GM21529 (cell line): ENCODE results near the gene CAPN9.

Source experiments
- ATAC-seq: cut with Tn5 transposase; IDR thresholded peaks from one replicate; pipeline ENCODE4 v1.9.1; 2021; ENCODE audit not compliant: unreplicated experiment

Gene CAPN9

DNA sequence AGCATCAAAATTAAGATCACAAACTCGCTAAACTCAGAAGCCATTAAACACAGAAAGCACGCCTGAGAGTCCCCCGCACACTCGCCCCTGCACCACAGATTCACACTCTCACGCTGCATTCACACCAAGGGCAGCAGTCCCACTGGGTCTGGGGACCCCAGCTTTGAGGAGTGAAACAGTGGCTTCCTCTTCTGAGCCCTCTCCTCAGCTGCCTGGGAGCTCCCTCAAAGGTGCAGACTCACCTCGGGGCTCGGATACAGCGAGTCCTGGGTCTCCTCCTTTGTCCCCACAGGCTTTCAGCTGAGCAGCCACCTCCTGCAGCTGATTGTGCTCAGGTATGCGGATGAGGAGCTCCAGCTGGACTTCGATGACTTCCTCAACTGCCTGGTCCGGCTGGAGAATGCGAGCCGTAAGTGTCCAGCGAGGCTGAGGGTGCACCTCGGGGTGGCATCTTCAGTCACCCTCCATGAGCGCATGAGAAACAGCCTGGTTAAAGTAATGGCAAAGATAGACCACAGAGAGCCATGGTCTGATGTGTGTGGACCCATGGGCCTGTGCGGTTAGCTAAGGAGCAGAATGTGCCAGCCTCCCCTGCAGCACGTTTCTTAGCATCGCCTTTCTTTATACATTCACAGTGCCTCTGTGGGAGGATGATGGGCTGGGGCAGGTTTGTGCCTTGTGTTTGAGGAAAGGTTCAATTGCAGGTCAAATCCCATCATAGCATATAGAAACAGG is 47.9 kb downstream of the CAPN9 start:
- ATAC-seq: no peak

DNA sequence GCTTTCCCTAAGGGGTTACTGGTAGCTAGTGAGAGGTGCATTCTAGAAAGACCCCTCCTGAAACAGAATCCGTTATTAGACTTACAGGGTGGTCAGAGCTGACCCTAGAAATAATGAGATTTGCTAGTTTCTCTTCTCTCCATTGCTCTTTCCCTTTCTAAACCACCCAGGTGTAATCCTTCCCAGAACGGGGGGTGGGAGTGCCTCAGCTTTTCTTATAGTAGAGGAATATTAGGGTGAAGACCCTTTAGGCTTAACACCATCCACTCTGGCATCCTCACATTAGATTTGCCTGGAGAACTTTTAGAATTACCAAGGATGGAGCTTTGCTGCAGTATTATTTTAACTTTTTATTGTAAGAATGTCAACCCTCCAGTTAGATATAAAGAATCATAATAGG is 49.4 kb downstream of the CAPN9 start:
- ATAC-seq: no peak

GRCh38 chr1:230797376-230797920 is 50.3 kb downstream of the CAPN9 start:
- ATAC-seq: no peak

DNA sequence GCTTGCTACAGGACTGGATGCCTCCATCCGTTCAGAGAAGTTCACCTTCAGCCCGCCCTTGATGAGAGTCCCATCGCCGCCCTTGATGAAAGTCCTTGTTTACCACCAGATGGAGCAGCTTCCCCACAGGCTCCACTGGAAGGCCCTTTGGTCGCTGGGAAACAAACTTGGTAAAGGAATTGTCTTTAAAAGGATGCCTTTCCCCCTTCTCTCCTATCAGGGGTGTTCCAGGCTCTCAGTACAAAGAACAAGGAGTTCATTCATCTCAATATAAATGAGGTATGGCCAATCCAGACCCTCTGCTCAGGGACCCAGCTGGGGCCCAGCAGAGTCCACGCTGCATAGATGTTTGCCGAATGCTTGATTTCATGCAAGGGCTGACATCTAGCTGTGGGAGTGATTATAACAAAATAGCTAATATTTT is 50.8 kb downstream of the CAPN9 start:
- ATAC-seq: no peak

- no peak for ATAC-seq
These were observed 51.3 kb downstream of the CAPN9 start for GRCh38 chr1:230798491-230798890.

GRCh38 chr1:230800891-230801840 is 54.0 kb downstream of the CAPN9 start:
- ATAC-seq: no peak

DNA sequence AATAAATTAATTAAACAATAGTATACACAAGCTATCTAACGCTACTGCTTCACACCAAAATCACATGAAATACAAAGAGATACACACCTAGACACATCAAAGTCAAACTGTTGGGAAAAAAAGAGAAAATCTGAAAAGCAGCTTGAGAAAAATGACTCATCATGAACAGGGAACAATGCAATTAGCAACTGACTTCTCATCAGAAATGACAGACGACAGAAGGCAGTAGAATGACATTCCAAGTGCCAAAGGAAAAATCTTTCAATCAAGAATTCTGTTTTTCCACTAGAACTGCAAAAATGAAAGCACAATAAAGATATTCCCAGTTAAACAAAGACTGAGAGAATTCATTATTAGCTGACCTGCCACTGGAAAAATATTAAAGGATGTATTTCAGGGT is 57.2 kb downstream of the CAPN9 start:
- ATAC-seq: no peak

- ATAC-seq: no peak
These were observed 59.4 kb downstream of the CAPN9 start for GRCh38 chr1:230806552-230806951.

- ATAC-seq: no peak
These were observed 59.8 kb downstream of the CAPN9 start for GRCh38 chr1:230807029-230807428.

DNA sequence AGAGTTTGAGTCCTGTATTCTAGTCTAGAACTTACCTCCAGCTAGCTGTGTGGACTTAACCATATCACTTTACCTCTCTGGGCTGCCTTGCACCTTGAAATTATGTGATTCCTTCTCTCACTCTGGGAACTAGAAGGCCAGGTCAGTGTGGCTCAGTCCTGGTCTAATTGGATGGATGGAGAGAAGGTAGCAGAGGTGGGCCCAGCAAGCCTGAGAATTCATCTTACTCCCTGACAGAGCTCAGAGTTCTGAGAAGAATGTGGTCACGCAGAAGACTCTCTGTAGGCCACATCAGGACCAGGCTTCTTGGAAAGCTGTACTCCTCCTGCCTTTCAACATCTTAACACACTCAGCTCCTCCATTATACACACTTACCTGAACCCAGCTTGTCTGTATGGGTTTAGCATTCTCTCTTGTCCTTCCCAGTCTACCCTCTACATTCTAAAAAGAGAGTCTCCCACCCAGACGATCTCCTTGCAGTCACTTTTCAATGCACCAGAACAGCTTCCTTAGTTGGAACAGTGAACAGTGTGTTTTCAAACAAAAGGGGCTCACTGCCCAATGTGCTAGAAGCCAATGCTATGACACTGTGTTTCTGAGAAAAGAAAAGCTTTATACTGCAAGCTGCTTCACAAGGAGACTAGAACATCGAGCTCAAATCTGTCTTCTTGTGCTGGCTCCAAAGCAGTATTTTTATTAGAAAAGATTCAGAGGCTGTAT is 60.5 kb downstream of the CAPN9 start:
- ATAC-seq: no peak

- no peak for ATAC-seq
These were observed 61.2 kb downstream of the CAPN9 start for GRCh38 chr1:230808281-230808872.

- no peak for ATAC-seq
These were observed 62.2 kb downstream of the CAPN9 start for GRCh38 chr1:230809256-230809990.

DNA sequence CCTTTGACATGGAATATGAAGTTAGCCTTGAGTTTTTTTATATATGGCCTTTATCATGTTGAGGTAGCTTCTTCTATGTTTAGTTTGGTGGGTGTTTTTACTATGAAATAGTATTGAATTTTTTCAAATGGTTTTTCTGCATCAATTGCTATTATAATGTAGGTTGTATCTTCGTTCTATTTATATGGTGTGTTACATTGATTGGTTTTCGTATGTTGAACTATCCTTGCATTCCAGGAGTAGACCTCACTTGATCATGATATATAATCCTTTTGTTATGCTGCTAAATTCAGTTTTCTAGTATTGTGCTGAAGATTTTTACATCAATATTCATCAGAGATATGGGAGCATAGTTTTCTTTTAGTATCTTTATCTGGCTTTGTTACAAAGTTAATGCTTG is 65.4 kb downstream of the CAPN9 start:
- no peak for ATAC-seq

DNA sequence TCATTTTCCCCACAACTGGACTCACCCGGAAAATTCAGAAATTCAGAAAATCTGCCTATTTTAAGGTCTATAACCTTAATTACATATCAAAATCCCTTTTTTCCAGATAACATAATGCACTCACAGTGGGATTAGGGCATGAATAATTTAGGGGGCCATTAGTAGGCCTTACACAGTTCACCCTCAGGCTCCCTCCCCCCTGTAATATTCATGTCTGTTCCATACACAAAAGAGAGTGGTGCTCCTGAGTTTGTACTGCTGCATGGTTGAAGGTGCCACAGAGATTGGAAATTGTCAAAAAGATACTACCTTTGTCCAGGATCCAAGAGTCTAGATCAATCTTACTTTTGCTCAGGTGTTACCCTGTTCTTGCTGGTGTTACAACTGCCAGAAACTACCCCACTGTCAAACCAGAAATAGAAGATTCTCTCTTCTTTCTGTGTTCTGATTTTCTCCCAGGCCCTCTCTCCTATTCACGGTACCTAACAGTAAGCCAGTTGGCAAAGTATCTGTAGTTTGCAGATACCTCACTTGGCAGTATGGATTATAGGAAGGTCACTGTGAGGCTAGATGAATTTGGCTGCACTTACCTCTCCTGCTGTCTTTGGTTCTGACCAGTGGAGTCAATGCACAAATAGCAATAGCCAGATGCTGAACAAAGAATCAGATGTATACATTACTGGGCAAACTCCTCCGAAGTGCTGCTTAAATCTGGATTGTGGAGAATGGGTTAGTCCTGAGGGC is 67.9 kb downstream of the CAPN9 start:
- ATAC-seq: no peak

GRCh38 chr1:230816018-230816417 is 68.8 kb downstream of the CAPN9 start:
- no peak for ATAC-seq

DNA sequence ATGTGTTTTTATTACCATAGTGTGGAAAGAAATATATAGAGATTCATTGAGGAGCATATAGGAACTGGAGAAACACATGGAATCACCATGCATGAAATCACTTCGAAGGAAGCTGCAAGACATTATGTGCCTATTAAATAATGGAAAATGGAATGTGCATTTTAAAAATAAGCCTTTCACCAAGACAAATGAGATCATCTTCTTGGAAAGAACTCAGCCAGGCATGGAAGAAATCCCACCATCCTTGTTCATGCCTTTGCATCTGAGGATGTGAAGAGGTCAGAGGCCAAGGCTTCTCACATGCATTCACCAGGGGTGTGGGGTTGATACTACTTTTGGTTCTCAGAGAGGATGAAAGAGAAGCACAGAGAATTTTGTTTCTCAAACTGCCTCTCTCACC is 71.2 kb downstream of the CAPN9 start:
- no peak for ATAC-seq

- no peak for ATAC-seq
These were observed 71.7 kb downstream of the CAPN9 start for GRCh38 chr1:230818901-230819300.

GRCh38 chr1:230819976-230820375 is 72.8 kb downstream of the CAPN9 start:
- no peak for ATAC-seq

DNA sequence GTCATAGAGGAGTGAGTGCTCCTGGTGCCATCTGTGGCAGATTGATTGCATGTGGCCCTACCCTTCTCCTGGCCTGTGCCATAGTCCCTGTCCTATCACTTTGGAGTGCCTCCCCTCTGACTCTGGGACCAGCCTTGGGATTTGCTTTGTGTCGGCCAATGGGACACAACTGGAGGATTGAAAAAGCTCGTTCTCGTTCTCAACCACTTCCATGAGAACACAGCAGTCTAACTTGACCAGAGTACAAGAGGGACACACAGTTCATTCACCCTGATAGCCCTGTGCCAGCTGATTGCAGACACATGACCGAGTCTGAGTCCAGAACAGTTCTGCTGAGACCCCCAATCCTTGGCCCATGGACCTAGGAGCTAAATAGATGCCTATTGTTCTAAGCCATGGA is 73.4 kb downstream of the CAPN9 start:
- no peak for ATAC-seq
